ENCODE data around the gene TMEM176A.

The TMEM176A gene

GRCh38 chr7:150849204-150849775, 48.7 kb downstream of the TMEM176A start:
- Histone ChIP-seq H3K9me3 (no peaks in the 10 kb centered on the region), H3K4me1 (ENCODE audit: control insufficient read depth in 1 of 2, insufficient read depth in 1 of 2, low read depth in 1 of 2, low read length in 1 of 2) (peaks cover 20% of the 10 kb centered on the region in 2 experiments), H3K4me3 (ENCODE audit: low read depth in 1 of 2, low read length in 1 of 2) (no peak overlapping the region), H3K36me3 (no peaks in the 10 kb centered on the region), H3K27ac (no peak overlapping the region), H3K27me3 (peaks cover 17% of the 10 kb centered on the region)
- TF ChIP-seq, protein P1, sequence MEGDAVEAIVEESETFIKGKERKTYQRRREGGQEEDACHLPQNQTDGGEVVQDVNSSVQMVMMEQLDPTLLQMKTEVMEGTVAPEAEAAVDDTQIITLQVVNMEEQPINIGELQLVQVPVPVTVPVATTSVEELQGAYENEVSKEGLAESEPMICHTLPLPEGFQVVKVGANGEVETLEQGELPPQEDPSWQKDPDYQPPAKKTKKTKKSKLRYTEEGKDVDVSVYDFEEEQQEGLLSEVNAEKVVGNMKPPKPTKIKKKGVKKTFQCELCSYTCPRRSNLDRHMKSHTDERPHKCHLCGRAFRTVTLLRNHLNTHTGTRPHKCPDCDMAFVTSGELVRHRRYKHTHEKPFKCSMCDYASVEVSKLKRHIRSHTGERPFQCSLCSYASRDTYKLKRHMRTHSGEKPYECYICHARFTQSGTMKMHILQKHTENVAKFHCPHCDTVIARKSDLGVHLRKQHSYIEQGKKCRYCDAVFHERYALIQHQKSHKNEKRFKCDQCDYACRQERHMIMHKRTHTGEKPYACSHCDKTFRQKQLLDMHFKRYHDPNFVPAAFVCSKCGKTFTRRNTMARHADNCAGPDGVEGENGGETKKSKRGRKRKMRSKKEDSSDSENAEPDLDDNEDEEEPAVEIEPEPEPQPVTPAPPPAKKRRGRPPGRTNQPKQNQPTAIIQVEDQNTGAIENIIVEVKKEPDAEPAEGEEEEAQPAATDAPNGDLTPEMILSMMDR (IDR thresholded peaks at IDR 0.05): no peak

- Histone ChIP-seq H3K9me3 (no peaks in the 10 kb centered on the region), H3K36me3 (no peaks in the 10 kb centered on the region), H3K4me1 (ENCODE audit: control insufficient read depth in 1 of 2, insufficient read depth in 1 of 2, low read depth in 1 of 2, low read length in 1 of 2) (peaks cover 20% of the 10 kb centered on the region in 2 experiments), H3K27ac (no peak overlapping the region), H3K4me3 (ENCODE audit: low read depth in 1 of 2, low read length in 1 of 2) (no peak overlapping the region), H3K27me3 (peaks cover 17% of the 10 kb centered on the region)
- TF ChIP-seq, protein P1 (IDR thresholded peaks at IDR 0.05): no peak
Observed at GRCh38 chr7:150850273-150850672, 49.7 kb downstream of the TMEM176A start.

DNA sequence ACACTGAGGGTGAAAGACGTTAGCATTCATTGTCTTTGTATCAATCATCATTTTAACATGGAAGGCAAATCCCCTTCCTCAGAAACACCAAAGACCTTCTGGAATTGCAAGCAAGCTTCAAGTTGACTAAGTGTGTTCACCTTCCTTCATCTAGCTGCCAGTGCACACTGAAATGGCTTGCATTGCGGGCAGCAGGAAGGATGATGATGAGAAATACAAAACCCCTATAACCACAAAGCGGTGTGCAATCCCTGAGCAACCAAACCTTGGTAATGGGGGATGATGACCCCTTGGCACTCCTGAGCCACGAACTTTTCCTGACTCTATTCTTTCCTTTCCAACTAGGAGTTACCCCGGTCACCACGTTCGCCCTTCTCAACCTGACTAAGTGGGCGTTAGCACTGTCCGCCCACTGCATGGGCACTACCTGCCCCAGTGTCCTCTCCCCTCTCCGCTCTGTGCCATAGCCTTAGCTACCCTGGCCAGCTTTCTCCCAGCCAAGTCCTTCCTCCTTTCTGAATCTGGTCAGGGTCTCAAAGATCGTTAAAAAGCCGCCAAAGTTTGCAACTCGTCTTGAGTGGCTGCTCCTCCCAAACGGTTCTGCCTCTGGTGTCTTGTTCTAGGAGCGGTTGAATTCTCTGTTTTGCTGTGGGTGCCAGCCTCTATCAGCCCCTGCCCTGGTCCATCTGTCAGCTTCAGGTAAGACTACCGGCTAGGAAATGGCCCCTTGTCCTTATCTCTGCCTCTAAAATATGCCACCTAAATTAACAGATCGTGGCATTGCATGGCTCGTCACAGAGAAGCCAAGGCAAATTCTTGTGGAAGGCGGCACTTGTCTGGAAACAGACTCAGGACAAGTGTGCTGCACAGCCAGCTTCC, 51.2 kb downstream of the TMEM176A start:
- Histone ChIP-seq H3K4me3 (ENCODE audit: low read depth in 1 of 2, low read length in 1 of 2) (peak overlapping the region in 1 of 2 experiments; percentile 25), H3K27me3 (peaks cover 17% of the 10 kb centered on the region), H3K4me1 (ENCODE audit: control insufficient read depth in 1 of 2, insufficient read depth in 1 of 2, low read depth in 1 of 2, low read length in 1 of 2) (peaks cover 20% of the 10 kb centered on the region in 2 experiments), H3K9me3 (no peaks in the 10 kb centered on the region), H3K27ac (peak overlapping the region; percentile 51), H3K36me3 (no peaks in the 10 kb centered on the region)
- TF ChIP-seq, protein P1 (IDR thresholded peaks at IDR 0.05): no peak

- no peaks in the 10 kb centered on the region for H3K9me3 ChIP-seq
- H3K4me1 ChIP-seq (ENCODE audit: control insufficient read depth in 1 of 2, insufficient read depth in 1 of 2, low read depth in 1 of 2, low read length in 1 of 2): peaks cover 20% of the 10 kb centered on the region in 2 experiments
- H3K4me3 ChIP-seq (ENCODE audit: low read depth in 1 of 2, low read length in 1 of 2): peak within 1 kb of the TSS in 1 of 2 experiments; percentile 25
- peaks cover 17% of the 10 kb centered on the region for H3K27me3 ChIP-seq
- H3K36me3 ChIP-seq: no peaks in the 10 kb centered on the region
- peak within 1 kb of the TSS; percentile 51 for H3K27ac ChIP-seq
- TF ChIP-seq, protein P1 (IDR thresholded peaks at IDR 0.05): no peak
Observed at GRCh38 chr7:150852371-150852905, 51.9 kb downstream of the TMEM176A start, which contains the start of gene AOC1. Gene AOC1 (plus strand): TSS chr7:150852517. CDS start chr7:150856471, 3,954 bp downstream.

DNA sequence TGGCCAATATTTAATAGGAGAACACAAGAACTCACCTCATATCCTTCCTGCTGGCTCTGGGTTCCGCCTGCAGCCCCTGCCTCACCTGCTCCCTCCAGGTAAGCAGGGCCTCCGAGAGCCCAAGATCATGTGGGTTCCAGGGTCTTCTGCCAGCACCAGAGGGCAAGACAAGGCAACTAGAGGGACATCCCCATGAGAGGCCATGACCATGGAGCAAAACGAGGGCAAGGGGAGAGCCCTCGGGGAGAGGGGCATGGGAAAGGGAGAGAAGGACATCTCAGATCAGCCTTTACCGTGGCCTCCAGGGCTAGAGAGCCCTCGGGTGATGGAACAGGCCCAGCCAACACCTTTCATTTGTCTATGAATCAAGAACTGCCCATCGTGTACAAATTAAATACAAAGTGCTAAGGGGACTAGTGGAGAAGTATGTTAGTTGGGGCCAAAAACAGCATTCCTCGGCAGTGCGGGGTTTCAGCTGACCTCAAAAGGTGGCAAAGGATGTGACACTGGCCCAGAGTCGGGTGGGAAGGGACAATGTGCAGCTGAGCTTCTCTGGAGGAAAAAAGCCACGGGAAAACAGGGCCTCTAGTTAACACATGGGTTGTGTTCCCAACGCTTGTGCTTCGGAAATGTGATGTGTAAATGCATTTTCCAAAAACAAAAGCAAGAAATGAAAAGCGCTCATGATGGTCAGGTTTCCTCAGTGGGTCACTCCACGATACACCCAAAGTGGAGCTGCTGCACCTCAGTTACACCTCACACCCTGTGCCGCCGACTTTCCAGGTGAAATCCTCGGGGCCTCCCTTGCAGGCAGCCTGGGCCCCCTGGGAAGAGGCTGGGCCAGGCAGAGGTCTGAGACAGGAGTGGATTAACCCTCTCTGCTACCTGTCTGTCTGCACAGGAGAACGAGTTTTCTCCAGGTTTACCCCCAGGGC, 53.8 kb downstream of the TMEM176A start:
- H3K27me3 ChIP-seq: peaks cover 17% of the 10 kb centered on the region
- no peak overlapping the region for H3K27ac ChIP-seq
- H3K36me3 ChIP-seq: no peaks in the 10 kb centered on the region
- no peaks in the 10 kb centered on the region for H3K9me3 ChIP-seq
- peaks cover 20% of the 10 kb centered on the region in 2 experiments for H3K4me1 ChIP-seq (ENCODE audit: control insufficient read depth in 1 of 2, insufficient read depth in 1 of 2, low read depth in 1 of 2, low read length in 1 of 2)
- TF ChIP-seq, protein P1 (IDR thresholded peaks at IDR 0.05): no peak
- H3K4me3 ChIP-seq (ENCODE audit: low read depth in 1 of 2, low read length in 1 of 2): no peak overlapping the region
